Neuronal stem cell (in vitro differentiated cells): Measurements from ENCODE around the gene NMBR.
"Not testable (repeated sequence)": the region's sequence is repeated elsewhere in the genome, so short reads cannot be mapped to it uniquely, and the experiment has no call there.

Source experiments
- DNase-seq: peaks from one replicate; pipeline ENCODE4 v3.0.0-alpha.2; 2013; ENCODE audit warnings: low spot score
- H2AFZ ChIP-seq: one replicate; pipeline ENCODE4 v1.6.1; 2013; ENCODE audit warnings: mild to moderate bottlenecking, low read length, inconsistent platforms
- H2AK5ac ChIP-seq: 2 replicates; pipeline ENCODE4 v1.6.1; 2013; ENCODE audit warnings: low read depth, mild to moderate bottlenecking, inconsistent platforms, low read length, moderate library complexity, mixed read lengths
- H2BK120ac ChIP-seq: 2 replicates; pipeline ENCODE4 v1.6.1; 2013; ENCODE audit warnings: low read depth, mild to moderate bottlenecking, inconsistent platforms, low read length, moderate library complexity, mixed read lengths
- H2BK12ac ChIP-seq: one replicate; pipeline ENCODE4 v1.6.1; 2013; ENCODE audit warnings: low read length, inconsistent platforms
- H2BK15ac ChIP-seq: 2 replicates; pipeline ENCODE4 v1.6.1; 2013; ENCODE audit warnings: mild to moderate bottlenecking, low read length, inconsistent platforms, mixed read lengths
- H2BK5ac ChIP-seq: one replicate; pipeline ENCODE4 v1.6.1; 2013; ENCODE audit warnings: inconsistent platforms, mild to moderate bottlenecking, low read length, moderate library complexity
- H3K14ac ChIP-seq: one replicate; pipeline ENCODE4 v1.6.1; 2013; ENCODE audit warnings: low read length, inconsistent platforms
- H3K18ac ChIP-seq: 2 replicates; pipeline ENCODE4 v1.6.1; 2013; ENCODE audit warnings: low read length, inconsistent platforms
- H3K23ac ChIP-seq: 2 replicates; pipeline ENCODE4 v1.6.1; 2013; ENCODE audit warnings: low read depth, mild to moderate bottlenecking, mixed read lengths, low read length, inconsistent platforms; ENCODE audit not compliant: poor library complexity
- H3K27ac ChIP-seq: replicated peaks from 3 replicates; pipeline ENCODE4 v1.5.1; 2013; ENCODE audit warnings: low read length, inconsistent platforms
- H3K27me3 ChIP-seq, 3 experiments: 2 replicates each; pipeline ENCODE4 v1.6.1; 2013; ENCODE audit warnings: low read length in 3 of 3, mild to moderate bottlenecking in 2 of 3, inconsistent platforms in 1 of 3, low read depth in 1 of 3, mixed read lengths in 1 of 3, moderate library complexity in 1 of 3; ENCODE audit not compliant: control insufficient read depth in 3 of 3, insufficient read depth in 3 of 3
- H3K36me3 ChIP-seq, 2 donors: replicated peaks in 1 of 2; 2 replicates each; pipeline ENCODE4 v1.6.1; 2013; ENCODE audit warnings: low read length in 2 of 2; ENCODE audit not compliant: control insufficient read depth in 2 of 2, insufficient read depth in 2 of 2
- H3K4ac ChIP-seq: 2 replicates; pipeline ENCODE4 v1.6.1; 2013; ENCODE audit warnings: inconsistent platforms, mild to moderate bottlenecking, low read length, moderate library complexity
- H3K4me1 ChIP-seq, 2 donors: 1 replicate in 1 of 2; 2 replicates in 1 of 2; pipeline ENCODE4 v1.6.1; 2013; ENCODE audit warnings: low read length in 2 of 2, low read depth in 1 of 2; ENCODE audit not compliant: control insufficient read depth in 2 of 2, insufficient read depth in 1 of 2
- H3K4me2 ChIP-seq: one replicate; pipeline ENCODE4 v1.6.1; 2013; ENCODE audit warnings: mild to moderate bottlenecking, low read length, inconsistent platforms; ENCODE audit not compliant: insufficient read depth, poor library complexity, severe bottlenecking
- H3K4me3 ChIP-seq, 2 donors: 2 replicates each; pipeline ENCODE4 v1.5.1; 2013; ENCODE audit warnings: low read length in 2 of 2, mild to moderate bottlenecking in 2 of 2, inconsistent platforms in 1 of 2, moderate library complexity in 1 of 2
- H3K79me1 ChIP-seq: one replicate; pipeline ENCODE4 v1.6.1; 2013; ENCODE audit warnings: low read depth, mild to moderate bottlenecking, inconsistent platforms, low read length, moderate library complexity
- H3K9ac ChIP-seq: one replicate; pipeline ENCODE4 v1.6.1; 2013; ENCODE audit warnings: mild to moderate bottlenecking, low read depth, low read length, inconsistent platforms; ENCODE audit not compliant: poor library complexity
- H3K9me3 ChIP-seq, 2 donors: replicated peaks in 1 of 2; 2 replicates each; pipeline versions ENCODE3 to v1.6.1; 2013; ENCODE audit warnings: low read length in 2 of 2, mild to moderate bottlenecking in 2 of 2, inconsistent platforms in 1 of 2, low read depth in 1 of 2, mixed read lengths in 1 of 2, moderate library complexity in 1 of 2; ENCODE audit not compliant: control insufficient read depth in 2 of 2, insufficient read depth in 1 of 2
- H4K8ac ChIP-seq: one replicate; pipeline ENCODE4 v1.6.1; 2013; ENCODE audit warnings: low read depth, mild to moderate bottlenecking, inconsistent platforms, low read length, moderate library complexity
- H4K91ac ChIP-seq: one replicate; pipeline ENCODE4 v1.6.1; 2013; ENCODE audit warnings: low read length, low read depth, mild to moderate bottlenecking, inconsistent platforms; ENCODE audit not compliant: poor library complexity
- WGBS, 2 donors: extraction: QIAGEN DNeasy Blood & Tissue Kit; methylation state at CpG; one replicate each; pipeline ENCODE4 v1.1.7; 2013; ENCODE audit warnings: missing lambda C conversion rate in 2 of 2, mixed read lengths in 1 of 2; ENCODE audit not compliant: insufficient read length in 2 of 2, insufficient replicate concordance in 1 of 2; ENCODE audit errors: extremely low coverage in 2 of 2; 5-methylcytosine and 5-hydroxymethylcytosine counted together

The NMBR gene

DNA sequence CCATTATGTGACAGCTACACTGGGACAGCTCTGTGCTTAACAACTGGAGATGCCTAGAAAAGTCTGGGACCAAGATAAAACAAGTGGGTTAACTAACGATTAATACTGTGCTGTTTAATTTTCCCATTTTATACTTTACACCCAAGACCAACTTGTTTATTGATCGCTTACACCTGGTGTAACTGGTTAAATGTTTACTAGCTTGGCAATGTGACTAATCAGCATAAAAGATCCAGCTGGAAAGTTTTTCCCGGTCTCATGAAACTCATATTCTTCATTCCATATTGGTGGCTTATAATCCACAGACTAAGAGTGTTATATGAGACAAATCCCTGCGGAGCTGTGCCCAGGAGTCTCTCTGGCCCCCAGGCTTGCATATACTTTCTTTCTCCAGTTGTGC is 115.9 kb downstream of the NMBR start:
- no peak overlapping the region for H3K27ac ChIP-seq
- H3K9me3 ChIP-seq: peaks cover 0 to 2% of the 10 kb centered on the region in 2 donors
- H3K4me2 ChIP-seq: no peak overlapping the region
- no peak overlapping the region for H2BK12ac ChIP-seq
- no CpG with 5 or more reads among the region's 4 CpGs for WGBS, 2 donors
- no peaks in the 10 kb centered on the region for H3K36me3 ChIP-seq
- no peak overlapping the region for H2AFZ ChIP-seq
- no peak overlapping the region for H2BK5ac ChIP-seq
- no peaks in the 10 kb centered on the region for H3K27me3 ChIP-seq
- no peak for DNase-seq
- H4K91ac ChIP-seq: no peak overlapping the region
- no peaks in the 10 kb centered on the region for H3K79me1 ChIP-seq
- no peak overlapping the region for H2AK5ac ChIP-seq
- H3K4me3 ChIP-seq: no peak overlapping the region
- no peaks in the 10 kb centered on the region for H3K4me1 ChIP-seq
- H4K8ac ChIP-seq: no peak overlapping the region
- no peak overlapping the region for H3K23ac ChIP-seq
- no peak overlapping the region for H3K4ac ChIP-seq
- no peak overlapping the region for H2BK15ac ChIP-seq
- no peak overlapping the region for H3K14ac ChIP-seq
- no peak overlapping the region for H3K9ac ChIP-seq
- no peak overlapping the region for H2BK120ac ChIP-seq
- no peak overlapping the region for H3K18ac ChIP-seq

DNA sequence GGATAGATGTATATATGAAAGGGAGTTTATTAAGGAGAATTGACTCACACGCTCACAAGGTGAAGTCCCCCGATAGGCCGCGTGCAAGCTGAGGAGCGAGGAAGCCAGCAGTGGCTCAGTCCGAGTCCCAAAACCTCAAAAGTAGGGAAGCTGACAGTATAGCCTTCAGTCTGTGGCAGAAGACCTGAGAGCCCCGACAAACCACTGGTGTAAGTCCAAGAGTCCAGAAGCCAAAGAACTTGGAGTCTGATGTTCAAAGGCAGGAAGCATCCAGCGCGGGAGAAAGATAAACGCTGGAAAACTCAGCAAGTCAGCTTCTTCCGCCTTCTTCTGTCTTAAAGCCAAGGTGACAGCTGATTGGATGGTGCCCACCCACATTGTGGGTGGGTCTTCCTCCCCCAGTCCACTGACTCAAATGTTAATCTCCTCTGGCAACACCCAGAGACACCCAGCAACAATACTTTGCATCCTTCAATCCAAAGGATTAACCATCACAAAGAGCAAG is 116.8 kb downstream of the NMBR start:
- Histone ChIP-seq H3K18ac (peak overlapping the region; percentile 48), H3K4ac (no peak overlapping the region), H2BK12ac (no peak overlapping the region), H2BK120ac (no peak overlapping the region), H3K79me1 (no peaks in the 10 kb centered on the region), H3K23ac (no peak overlapping the region), H4K91ac (no peak overlapping the region), H3K9me3 (no peaks in the 10 kb centered on the region), H2BK15ac (no peak overlapping the region), H2AK5ac (no peak overlapping the region), H2AFZ (peak overlapping the region; percentile 60), H3K36me3 (no peaks in the 10 kb centered on the region), H2BK5ac (no peak overlapping the region), H4K8ac (no peak overlapping the region), H3K4me2 (peak overlapping the region; percentile 45), H3K27ac (no peak overlapping the region), H3K14ac (no peak overlapping the region), H3K4me1 (no peaks in the 10 kb centered on the region), H3K4me3 (no peak overlapping the region), H3K9ac (no peak overlapping the region), H3K27me3 (no peaks in the 10 kb centered on the region)
- no CpG with 5 or more reads among the region's 11 CpGs for WGBS, 2 donors
- DNase-seq: peak; percentile 45

- H3K14ac ChIP-seq: no peak overlapping the region
- no peak overlapping the region for H2BK120ac ChIP-seq
- H3K18ac ChIP-seq: no peak overlapping the region
- no peak overlapping the region for H3K4ac ChIP-seq
- no peaks in the 10 kb centered on the region for H3K36me3 ChIP-seq
- no peak overlapping the region for H2AFZ ChIP-seq
- DNase-seq: no peak
- no peak overlapping the region for H3K9ac ChIP-seq
- H3K4me2 ChIP-seq: no peak overlapping the region
- no peak overlapping the region for H4K91ac ChIP-seq
- H3K4me1 ChIP-seq: no peaks in the 10 kb centered on the region
- H3K4me3 ChIP-seq: no peak overlapping the region
- WGBS, 2 donors: no CpG with 5 or more reads among the region's 3 CpGs
- H3K27me3 ChIP-seq: no peaks in the 10 kb centered on the region
- H3K79me1 ChIP-seq: no peaks in the 10 kb centered on the region
- no peaks in the 10 kb centered on the region for H3K9me3 ChIP-seq
- H2AK5ac ChIP-seq: no peak overlapping the region
- H3K23ac ChIP-seq: no peak overlapping the region
- H2BK12ac ChIP-seq: no peak overlapping the region
- no peak overlapping the region for H2BK5ac ChIP-seq
- no peak overlapping the region for H3K27ac ChIP-seq
- no peak overlapping the region for H2BK15ac ChIP-seq
- no peak overlapping the region for H4K8ac ChIP-seq
Observed at GRCh38 chr6:142028527-142028926, 118.4 kb downstream of the NMBR start.

DNA sequence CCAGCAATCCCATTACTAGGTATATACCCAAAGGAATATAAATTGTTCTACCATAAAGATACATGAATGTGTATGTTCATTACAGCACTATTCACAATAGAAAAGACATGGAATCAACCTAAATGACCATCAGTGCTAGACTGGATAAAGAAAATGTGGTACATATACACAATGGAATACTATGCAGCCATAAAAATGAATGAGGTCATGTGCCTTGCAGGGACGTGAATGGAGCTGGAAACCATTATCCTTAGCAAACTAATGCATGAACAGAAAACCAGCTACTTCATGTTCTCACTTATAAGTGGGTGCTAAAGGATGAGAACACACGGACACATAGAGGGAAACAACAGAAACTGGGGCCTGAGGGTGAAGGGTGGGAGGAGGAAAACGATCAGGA is 119.1 kb downstream of the NMBR start:
- not testable (repeated sequence) for H3K9ac ChIP-seq, H4K8ac ChIP-seq, H2AK5ac ChIP-seq, H3K14ac ChIP-seq, H2BK12ac ChIP-seq, DNase-seq, H3K4me1 ChIP-seq, H3K36me3 ChIP-seq, H3K4ac ChIP-seq, H3K79me1 ChIP-seq, H3K4me2 ChIP-seq, H4K91ac ChIP-seq, H3K9me3 ChIP-seq, H3K27me3 ChIP-seq, H2BK15ac ChIP-seq, H2AFZ ChIP-seq, H3K4me3 ChIP-seq, H3K23ac ChIP-seq, H2BK120ac ChIP-seq, H3K18ac ChIP-seq, H2BK5ac ChIP-seq, H3K27ac ChIP-seq
- no CpG with 5 or more reads among the region's 3 CpGs for WGBS, 2 donors
